ENCODE measurements around the gene AGFG2.

GRCh38 chr7:100612730-100613390 is 73.9 kb downstream of the AGFG2 start:
- TF ChIP-seq, protein P1, sequence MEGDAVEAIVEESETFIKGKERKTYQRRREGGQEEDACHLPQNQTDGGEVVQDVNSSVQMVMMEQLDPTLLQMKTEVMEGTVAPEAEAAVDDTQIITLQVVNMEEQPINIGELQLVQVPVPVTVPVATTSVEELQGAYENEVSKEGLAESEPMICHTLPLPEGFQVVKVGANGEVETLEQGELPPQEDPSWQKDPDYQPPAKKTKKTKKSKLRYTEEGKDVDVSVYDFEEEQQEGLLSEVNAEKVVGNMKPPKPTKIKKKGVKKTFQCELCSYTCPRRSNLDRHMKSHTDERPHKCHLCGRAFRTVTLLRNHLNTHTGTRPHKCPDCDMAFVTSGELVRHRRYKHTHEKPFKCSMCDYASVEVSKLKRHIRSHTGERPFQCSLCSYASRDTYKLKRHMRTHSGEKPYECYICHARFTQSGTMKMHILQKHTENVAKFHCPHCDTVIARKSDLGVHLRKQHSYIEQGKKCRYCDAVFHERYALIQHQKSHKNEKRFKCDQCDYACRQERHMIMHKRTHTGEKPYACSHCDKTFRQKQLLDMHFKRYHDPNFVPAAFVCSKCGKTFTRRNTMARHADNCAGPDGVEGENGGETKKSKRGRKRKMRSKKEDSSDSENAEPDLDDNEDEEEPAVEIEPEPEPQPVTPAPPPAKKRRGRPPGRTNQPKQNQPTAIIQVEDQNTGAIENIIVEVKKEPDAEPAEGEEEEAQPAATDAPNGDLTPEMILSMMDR (IDR thresholded peaks at IDR 0.05; ENCODE audit: low read length): no peak
- TF ChIP-seq EZH2 (optimal IDR thresholded peaks at IDR 0.05; ENCODE audit: low read depth, low read length) (no peak), EZH2phosphoT487 (IDR thresholded peaks at IDR 0.05; ENCODE audit: low read length) (no peak)
